ENCODE results near the gene OGFOD1.
A peak's percentile ranks its signal among the peaks of the same experiment; 100 is the strongest.

Gene OGFOD1

GRCh38 chr16:56450986-56451752 lies at the start of gene OGFOD1, which contains the start of gene NUDT21:
TSS of gene OGFOD1 (plus strand) at chr16:56451554. CDS start at chr16:56451613, 59 bp downstream.
TSS of gene NUDT21 (minus strand) at chr16:56451332. CDS start at chr16:56451202, 130 bp downstream.
- peak; percentile 85 for DNase-seq

GRCh38 chr16:56405977-56406672 lies 45.2 kb upstream of the OGFOD1 start:
- DNase-seq, result no peak

- no peak for DNase-seq
Measured at GRCh38 chr16:56408379-56409098, 42.8 kb upstream of the OGFOD1 start.

- DNase-seq, result no peak
Measured at GRCh38 chr16:56409195-56409594, 42.2 kb upstream of the OGFOD1 start.

- DNase-seq, result no peak
Measured at GRCh38 chr16:56411123-56411522, 40.2 kb upstream of the OGFOD1 start.

GRCh38 chr16:56411624-56412023 lies 39.7 kb upstream of the OGFOD1 start:
- DNase-seq, result no peak

GRCh38 chr16:56413381-56413780 lies 38.0 kb upstream of the OGFOD1 start:
- DNase-seq, result no peak

GRCh38 chr16:56414366-56414765 lies 37.0 kb upstream of the OGFOD1 start:
- no peak for DNase-seq

- DNase-seq, result no peak
Measured at GRCh38 chr16:56415875-56416274, 35.5 kb upstream of the OGFOD1 start.

GRCh38 chr16:56417138-56417537 lies 34.2 kb upstream of the OGFOD1 start:
- DNase-seq, result no peak

GRCh38 chr16:56419740-56420548 lies 31.4 kb upstream of the OGFOD1 start:
- no peak for DNase-seq

GRCh38 chr16:56420613-56421012 lies 30.7 kb upstream of the OGFOD1 start:
- no peak for DNase-seq

GRCh38 chr16:56421313-56421712 lies 30.0 kb upstream of the OGFOD1 start:
- no peak for DNase-seq

- no peak for DNase-seq
Measured at GRCh38 chr16:56421976-56422669, 29.2 kb upstream of the OGFOD1 start.

- DNase-seq, result no peak
Measured at GRCh38 chr16:56422896-56423441, 28.4 kb upstream of the OGFOD1 start.

- no peak for DNase-seq
Measured at GRCh38 chr16:56423584-56424403, 27.6 kb upstream of the OGFOD1 start.

GRCh38 chr16:56424404-56424764 lies 27.0 kb upstream of the OGFOD1 start:
- peak; percentile 20 for DNase-seq

- peak; percentile 68 for DNase-seq
Measured at GRCh38 chr16:56424791-56425438, 26.4 kb upstream of the OGFOD1 start.

- peak; percentile 77 for DNase-seq
Measured at GRCh38 chr16:56425439-56425832, 25.9 kb upstream of the OGFOD1 start, which contains the start of gene AMFR. TSS of gene AMFR (minus strand) at chr16:56425545. CDS start at chr16:56425327, 218 bp downstream.

GRCh38 chr16:56426585-56426984 lies 24.8 kb upstream of the OGFOD1 start:
- no peak for DNase-seq
